H1 (cell line): Measurements from ENCODE around the gene DGKH. TPM values are rescaled to one million over a fixed set of nuclear protein-coding genes. Genes with fewer than 3 reads are reported as not detected.

ENCODE experiments used
- TBP ChIP-seq: IDR thresholded peaks from 2 replicates; pipeline ENCODE4 v1.6.1; 2011; ENCODE audit warnings: low read depth, low read length, improper control_type of control experiment
- polyA plus RNA-seq, 7 experiments: library from polyadenylated mRNA; depleted of rRNA in 3 of 7; stranded (reverse) in 5 of 7; unstranded in 2 of 7; fragments of >200 nt in 5 of 7; fragments of 200-250 nt in 2 of 7; gene quantifications; 1 replicate in 5 of 7; 2 replicates in 1 of 7; 4 replicates in 1 of 7; pipeline versions ENCODE4 v1.2.1 to v1.2.3, GENCODE V29; 2011 to 2013; ENCODE audit warnings: missing spikeins in 2 of 7, mixed read lengths in 2 of 7
- total RNA-seq: library from RNA; stranded (reverse); fragmentation: NEBNext Ultra II Directional; extraction: Animal tissue kit (Norgen Biotek cat#: 25700); gene quantifications from 2 replicates; pipeline ENCODE4 v1.2.1, GENCODE V29; 2021
- TF ChIP-seq, protein P1 (sequence below): IDR thresholded peaks from 2 replicates; pipeline ENCODE4 v1.6.1; 2012; ENCODE audit warnings: inconsistent platforms

DGKH gene
- total and polyA plus RNA-seq, 2 of the 8 experiments (the other 6 are each of a cell fraction or from before 2014, with no cell fraction given), result 2.1 to 7.9 TPM

DNA sequence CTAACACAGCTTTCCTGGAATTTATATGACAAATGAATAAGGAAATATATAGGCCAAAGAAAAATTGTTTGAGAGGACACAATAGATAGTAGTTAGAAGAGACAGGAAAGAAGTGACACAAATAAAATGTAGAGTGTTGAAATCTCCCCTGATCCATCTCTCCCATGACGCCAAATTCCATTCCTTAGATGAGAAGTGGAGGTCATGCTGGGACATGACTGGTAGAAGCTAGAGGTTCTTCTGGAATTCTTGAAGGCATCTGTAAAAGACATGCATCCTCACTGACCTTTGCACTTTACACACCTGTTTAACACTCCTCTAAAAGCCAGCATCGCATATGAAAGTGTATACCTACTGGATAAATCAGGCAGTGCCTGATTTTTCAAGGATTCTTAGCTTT lies 67.8 kb downstream of the DGKH start (continued):
- TF ChIP-seq, protein P1, sequence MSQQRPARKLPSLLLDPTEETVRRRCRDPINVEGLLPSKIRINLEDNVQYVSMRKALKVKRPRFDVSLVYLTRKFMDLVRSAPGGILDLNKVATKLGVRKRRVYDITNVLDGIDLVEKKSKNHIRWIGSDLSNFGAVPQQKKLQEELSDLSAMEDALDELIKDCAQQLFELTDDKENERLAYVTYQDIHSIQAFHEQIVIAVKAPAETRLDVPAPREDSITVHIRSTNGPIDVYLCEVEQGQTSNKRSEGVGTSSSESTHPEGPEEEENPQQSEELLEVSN, result no peak
- TF ChIP-seq TBP, result no peak
